ENCODE data around the gene CYSTM1. TPM values are rescaled to one million over a fixed set of nuclear protein-coding genes. Genes with fewer than 3 reads are reported as not detected.

CYSTM1 gene
- polyA plus RNA-seq, 2 of the 4 experiments (the other 2 are of a cell fraction), result 76.8 to 103 TPM

GRCh38 chr5:140227046-140227445, 52.1 kb downstream of the CYSTM1 start:
- ChIA-PET POLR2A (no interaction called here), CTCF (interaction anchor here (1.5 to 42.9 kb wide), 2 partner anchors 13 to 125 kb away, joined by 6 to 1613 read pairs; partner anchors contain the start of genes HBEGF and SLC4A9)
- Histone ChIP-seq H3K4me3 (no peak overlapping the region), H3K27ac (no peak overlapping the region), H3K4me2 (no peak overlapping the region), H3K4me1 (peaks cover 14% of the 10 kb centered on the region; the same call in 2 of the 3 replicates), H3K9me3 (no peaks in the 10 kb centered on the region)
- DNase-seq (ENCODE audit: low read depth in 1 of 2, low spot score in 1 of 2) (no peak), ATAC-seq (peak; percentile 6 to 37; a peak in 3 of 6 replicates), FAIRE-seq (no peak)
- TF ChIP-seq MAFK (IDR thresholded peaks at IDR 0.05; ENCODE audit: partially characterized antibody) (no peak), HOXB13 (CRISPR knock-in tag; IDR thresholded peaks at IDR 0.05; ENCODE audit: low read depth) (no peak), RCOR1 (IDR thresholded peaks at IDR 0.05; ENCODE audit: low read depth, low read length) (no peak), HEYL (CRISPR knock-in tag; IDR thresholded peaks at IDR 0.05) (no peak), CEBPB (IDR thresholded peaks at IDR 0.05) (no peak), RNF2 (IDR thresholded peaks at IDR 0.05; ENCODE audit: borderline replicate concordance, low read depth) (no peak), TFCP2L1 (CRISPR knock-in tag; IDR thresholded peaks at IDR 0.05) (no peak), MAZ (IDR thresholded peaks at IDR 0.05; ENCODE audit: borderline replicate concordance, low read depth, low read length) (no peak), CHD2 (IDR thresholded peaks at IDR 0.05; ENCODE audit: low read length, partially characterized antibody) (no peak), TP53 (CRISPR knock-in tag; IDR thresholded peaks at IDR 0.05) (no peak), FOSL2 (IDR thresholded peaks at IDR 0.05) (no peak), FOSL2 (CRISPR knock-in tag; IDR thresholded peaks at IDR 0.05) (no peak), POLR2A (IDR thresholded peaks at IDR 0.05; ENCODE audit: low read length) (no peak)
- TF ChIP-seq, protein P1, sequence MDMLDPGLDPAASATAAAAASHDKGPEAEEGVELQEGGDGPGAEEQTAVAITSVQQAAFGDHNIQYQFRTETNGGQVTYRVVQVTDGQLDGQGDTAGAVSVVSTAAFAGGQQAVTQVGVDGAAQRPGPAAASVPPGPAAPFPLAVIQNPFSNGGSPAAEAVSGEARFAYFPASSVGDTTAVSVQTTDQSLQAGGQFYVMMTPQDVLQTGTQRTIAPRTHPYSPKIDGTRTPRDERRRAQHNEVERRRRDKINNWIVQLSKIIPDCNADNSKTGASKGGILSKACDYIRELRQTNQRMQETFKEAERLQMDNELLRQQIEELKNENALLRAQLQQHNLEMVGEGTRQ (IDR thresholded peaks at IDR 0.05), result no peak
- 83% methylated on average over 2 of the region's 2 CpGs for WGBS (ENCODE audit: missing lambda C conversion rate)

DNA sequence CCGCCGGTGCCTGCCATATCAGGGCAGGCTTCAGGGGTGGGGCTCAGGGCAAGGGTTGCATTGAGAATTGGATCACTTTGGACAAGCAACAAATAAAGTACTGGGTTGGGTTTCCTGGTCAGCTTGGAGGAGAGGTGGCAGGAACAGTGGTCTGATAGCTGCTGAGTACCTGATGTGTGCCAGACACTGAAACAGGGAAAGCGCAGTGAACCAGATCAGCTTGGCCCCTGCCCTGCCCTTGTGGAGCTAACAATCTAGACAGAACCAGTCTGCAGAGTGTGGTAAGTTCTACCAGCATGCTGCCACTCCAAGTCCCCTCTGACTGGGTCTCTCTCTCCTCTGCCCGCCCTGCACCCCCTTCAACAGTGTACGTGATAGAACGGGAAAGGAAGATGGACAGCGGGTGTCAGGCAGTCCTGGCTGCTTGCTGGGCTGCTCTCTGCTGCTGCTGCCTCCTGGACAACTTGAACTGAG, 53.4 kb downstream of the CYSTM1 start:
- CTCF ChIA-PET, result interaction anchor here (1.0 to 42.9 kb wide), 3 partner anchors 10 to 124 kb away, joined by 3 to 1613 read pairs (median 3); partner anchors contain the start of genes HBEGF and SLC4A9
- Histone ChIP-seq H3K27ac (no peak overlapping the region), H3K4me3 (no peak overlapping the region), H3K4me1 (0 out of 3 replicates have a peak, but pooled peaks cover 4% of the 10 kb centered on the region), H3K9me3 (no peaks in the 10 kb centered on the region), H3K4me2 (no peak overlapping the region)
- no peak for DNase-seq (ENCODE audit: low read depth in 1 of 2, low spot score in 1 of 2)
- no peak for FAIRE-seq
- 93% methylated on average over 7 of the region's 7 CpGs for WGBS (ENCODE audit: missing lambda C conversion rate)
- peak; percentile 33 to 42; a peak in 3 of 6 replicates for ATAC-seq
- POLR2A ChIA-PET, result no interaction called here
- no peak for TF ChIP-seq CBX8 (IDR thresholded peaks at IDR 0.05)
- no peak for TF ChIP-seq HEYL (CRISPR knock-in tag; IDR thresholded peaks at IDR 0.05)
- no peak for TF ChIP-seq RAD21 (conservative IDR thresholded peaks at IDR 0.05 in 1 of 2, IDR thresholded peaks at IDR 0.05 in 1 of 2)
- TF ChIP-seq KDM5A (IDR thresholded peaks at IDR 0.05), result no peak
- TF ChIP-seq ATOH8 (CRISPR knock-in tag; IDR thresholded peaks at IDR 0.05; ENCODE audit: low read depth), result no peak
- no peak for TF ChIP-seq JUNB (IDR thresholded peaks at IDR 0.05)
- no peak for TF ChIP-seq MAX (IDR thresholded peaks at IDR 0.05)
- no peak for TF ChIP-seq TP53 (CRISPR knock-in tag; IDR thresholded peaks at IDR 0.05)
- TF ChIP-seq ZC3H11A (IDR thresholded peaks at IDR 0.05), result no peak
- no peak for TF ChIP-seq REST (IDR thresholded peaks at IDR 0.05)
- TF ChIP-seq BHLHE40 (IDR thresholded peaks at IDR 0.05; ENCODE audit: low read depth, low read length), result no peak
- TF ChIP-seq RARB (CRISPR knock-in tag; IDR thresholded peaks at IDR 0.05), result no peak
- no peak for TF ChIP-seq SREBF2 (IDR thresholded peaks at IDR 0.05)
- no peak for TF ChIP-seq FOSL2 (IDR thresholded peaks at IDR 0.05)
- TF ChIP-seq FOSL2 (CRISPR knock-in tag; IDR thresholded peaks at IDR 0.05), result no peak
- TF ChIP-seq, protein P2, sequence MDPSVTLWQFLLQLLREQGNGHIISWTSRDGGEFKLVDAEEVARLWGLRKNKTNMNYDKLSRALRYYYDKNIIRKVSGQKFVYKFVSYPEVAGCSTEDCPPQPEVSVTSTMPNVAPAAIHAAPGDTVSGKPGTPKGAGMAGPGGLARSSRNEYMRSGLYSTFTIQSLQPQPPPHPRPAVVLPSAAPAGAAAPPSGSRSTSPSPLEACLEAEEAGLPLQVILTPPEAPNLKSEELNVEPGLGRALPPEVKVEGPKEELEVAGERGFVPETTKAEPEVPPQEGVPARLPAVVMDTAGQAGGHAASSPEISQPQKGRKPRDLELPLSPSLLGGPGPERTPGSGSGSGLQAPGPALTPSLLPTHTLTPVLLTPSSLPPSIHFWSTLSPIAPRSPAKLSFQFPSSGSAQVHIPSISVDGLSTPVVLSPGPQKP (IDR thresholded peaks at IDR 0.05; ENCODE audit: low read depth, low read length), result no peak
- no peak for TF ChIP-seq CHD2 (IDR thresholded peaks at IDR 0.05; ENCODE audit: low read length, partially characterized antibody)
- no peak for TF ChIP-seq HOXA7 (CRISPR knock-in tag; IDR thresholded peaks at IDR 0.05)
- TF ChIP-seq BCL3 (IDR thresholded peaks at IDR 0.05), result no peak

Measured in A549 (cell line).